Measurements from ENCODE around the gene SLC16A6. TPM values are rescaled to one million over a fixed set of nuclear protein-coding genes. Genes with fewer than 3 reads are reported as not detected.
"Not testable (repeated sequence)": the region's sequence is repeated elsewhere in the genome, so short reads cannot be mapped to it uniquely, and the experiment has no call there.

The SLC16A6 gene
- total RNA-seq, 1 donor from 2014 or later = 2.7 TPM

DNA sequence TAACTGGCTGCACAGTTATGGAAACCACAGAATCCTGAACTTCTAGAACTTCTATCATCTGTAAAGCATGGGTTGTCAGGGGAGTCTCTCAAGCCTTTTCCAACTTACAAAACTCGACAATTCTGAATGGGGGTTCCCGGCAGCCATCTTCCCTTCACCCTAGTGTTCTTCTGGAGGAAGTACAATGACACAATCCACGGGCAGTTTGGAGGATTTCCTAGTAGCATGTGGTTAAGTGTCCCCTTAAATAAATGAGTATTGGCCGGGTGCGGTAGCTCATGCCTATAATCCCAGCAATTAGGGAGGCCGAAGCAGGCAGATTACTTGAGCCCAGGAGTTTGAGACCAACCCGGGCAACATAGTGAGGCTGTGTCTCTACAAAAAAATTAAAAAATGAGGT, 2.1 kb downstream of the SLC16A6 start:
- DNase-seq = no peak

DNA sequence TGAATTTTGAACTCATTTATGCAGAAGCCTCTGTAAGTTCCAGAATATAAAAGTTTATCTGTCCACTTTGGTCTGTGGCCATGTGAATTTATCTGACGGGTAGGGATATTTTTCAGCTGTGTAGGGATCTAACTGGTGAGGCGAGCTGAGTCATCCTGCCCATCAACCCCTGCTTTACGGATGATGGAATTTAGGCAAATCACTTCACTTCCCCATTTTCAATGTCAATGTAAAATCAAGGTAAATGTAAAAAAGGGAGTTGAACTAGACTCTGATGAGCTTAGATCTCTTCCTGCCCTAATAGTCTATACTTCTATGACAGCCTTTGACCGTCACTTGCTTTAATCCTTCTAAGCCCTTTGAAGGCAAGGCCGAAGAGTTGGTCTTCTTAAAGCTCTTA, 2.6 kb downstream of the SLC16A6 start:
- DNase-seq = no peak

DNA sequence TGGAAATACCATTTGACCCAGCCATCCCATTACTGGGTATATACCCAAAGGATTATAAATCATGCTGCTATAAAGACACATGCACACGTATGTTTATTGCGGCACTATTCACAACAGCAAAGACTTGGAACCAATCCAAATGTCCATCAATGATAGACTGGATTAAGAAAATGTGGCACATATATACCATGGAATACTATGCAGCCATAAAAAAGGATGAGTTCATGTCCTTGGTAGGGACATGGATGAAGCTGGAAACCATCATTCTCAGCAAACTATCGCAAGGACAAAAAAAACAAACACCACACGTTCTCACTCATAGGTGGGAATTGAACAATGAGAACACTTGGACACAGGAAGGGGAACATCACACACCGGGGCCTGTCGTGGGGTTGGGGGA, 9.0 kb downstream of the SLC16A6 start:
- DNase-seq = not testable (repeated sequence)

DNA sequence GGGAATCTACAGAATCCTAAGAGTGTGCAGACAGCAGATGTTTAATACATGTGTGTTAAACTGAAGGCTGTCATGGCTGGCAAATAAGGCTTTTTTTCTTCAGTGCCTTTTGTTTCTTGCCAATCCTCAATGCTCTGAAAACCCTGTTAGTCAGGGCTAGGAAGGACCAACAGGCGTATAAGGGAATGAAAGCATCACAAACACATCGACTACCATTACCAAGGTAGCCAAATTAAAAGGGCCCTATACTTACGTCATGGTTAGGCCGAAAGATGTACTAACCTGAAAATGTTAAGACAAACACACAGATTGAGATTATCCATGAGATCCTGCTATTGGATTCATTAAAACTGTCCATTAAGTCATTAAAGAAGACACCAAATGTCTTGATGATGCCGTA, 13.1 kb downstream of the SLC16A6 start:
- DNase-seq = no peak

DNA sequence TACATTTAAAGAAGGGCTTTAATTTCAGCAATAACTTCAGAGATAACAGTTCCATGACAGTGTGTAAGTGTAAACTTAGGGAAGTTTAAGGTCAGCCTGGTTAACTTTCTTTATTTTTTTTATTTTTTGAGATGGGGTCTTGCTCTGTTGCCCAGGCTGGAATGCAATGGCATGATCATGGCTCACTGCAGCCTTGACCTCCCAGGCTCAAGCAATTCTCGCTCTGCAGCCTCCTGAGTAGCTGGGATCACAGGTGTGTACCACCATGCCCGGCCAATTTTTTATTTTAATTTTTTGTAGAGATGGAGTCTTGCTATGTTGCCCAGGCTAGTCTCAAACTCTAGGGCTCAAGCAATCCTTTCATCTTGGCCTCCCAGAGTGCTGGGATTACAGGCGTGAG, 14.6 kb downstream of the SLC16A6 start:
- not testable (repeated sequence) for DNase-seq

DNA sequence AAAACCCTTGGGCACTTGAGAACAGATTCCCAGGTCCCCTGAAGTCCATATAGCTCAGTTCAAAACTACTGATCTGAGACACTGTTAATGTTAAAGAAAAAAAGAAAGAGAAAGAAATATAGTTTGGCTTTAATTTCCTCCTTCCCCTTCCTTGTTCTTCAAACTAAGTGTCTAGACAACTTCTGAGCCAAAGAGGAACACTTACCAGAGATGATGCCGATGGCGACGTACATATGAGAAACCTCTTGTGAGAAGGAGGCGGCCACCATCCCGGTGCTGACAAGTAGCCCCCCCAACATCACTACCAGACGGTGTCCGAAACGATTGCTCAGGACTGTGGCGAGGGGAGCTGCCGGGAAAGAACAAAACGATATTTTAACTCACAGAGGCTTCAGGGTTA, 17.2 kb downstream of the SLC16A6 start:
- DNase-seq = no peak

DNA sequence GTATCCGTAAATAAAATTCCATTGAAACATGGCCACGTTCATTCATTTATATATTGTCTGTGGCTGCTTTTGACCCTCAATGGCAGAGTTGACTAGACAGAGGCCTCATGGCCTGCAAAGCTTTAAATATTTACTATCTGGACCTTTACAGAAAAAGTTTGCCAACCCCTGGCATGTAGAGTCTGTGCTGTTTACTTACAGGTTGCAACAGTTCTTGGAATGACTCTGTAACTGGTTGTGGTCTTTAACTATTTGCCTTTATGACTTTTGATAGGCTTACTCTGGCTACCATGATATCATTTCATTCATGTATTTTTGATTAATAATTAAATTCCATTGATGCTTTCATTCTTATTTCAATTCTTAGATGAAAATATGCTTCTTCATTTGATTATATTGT, 25.1 kb downstream of the SLC16A6 start:
- not testable (repeated sequence) for DNase-seq

DNA sequence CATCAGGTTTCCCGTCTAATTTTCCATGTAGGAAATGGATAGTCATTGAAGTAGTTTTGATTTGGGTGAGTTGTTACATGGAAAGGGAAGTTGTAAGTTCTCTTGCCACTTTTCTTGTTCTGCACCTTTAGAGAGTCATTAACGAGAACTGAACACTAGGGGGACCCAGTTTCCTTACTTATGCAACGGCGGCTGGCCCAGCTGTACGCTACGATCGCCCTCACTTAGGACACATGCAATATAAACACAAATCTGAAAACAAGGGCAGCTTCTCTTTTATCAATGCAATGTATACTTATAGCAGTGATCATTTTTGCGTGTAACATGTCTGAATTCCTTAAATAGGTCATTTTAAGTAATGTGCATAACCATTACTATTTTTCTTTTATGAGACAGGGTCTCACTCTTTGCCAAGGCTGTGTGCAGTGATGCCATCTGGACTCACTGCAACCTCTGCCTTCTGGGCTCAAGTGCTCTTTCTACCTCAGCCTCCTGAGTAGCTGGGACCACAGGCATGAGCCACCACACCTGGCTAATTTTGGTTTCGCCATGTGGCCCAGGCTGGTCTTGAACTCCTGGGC, 27.7 kb downstream of the SLC16A6 start:
- DNase-seq = peak; percentile 68

DNA sequence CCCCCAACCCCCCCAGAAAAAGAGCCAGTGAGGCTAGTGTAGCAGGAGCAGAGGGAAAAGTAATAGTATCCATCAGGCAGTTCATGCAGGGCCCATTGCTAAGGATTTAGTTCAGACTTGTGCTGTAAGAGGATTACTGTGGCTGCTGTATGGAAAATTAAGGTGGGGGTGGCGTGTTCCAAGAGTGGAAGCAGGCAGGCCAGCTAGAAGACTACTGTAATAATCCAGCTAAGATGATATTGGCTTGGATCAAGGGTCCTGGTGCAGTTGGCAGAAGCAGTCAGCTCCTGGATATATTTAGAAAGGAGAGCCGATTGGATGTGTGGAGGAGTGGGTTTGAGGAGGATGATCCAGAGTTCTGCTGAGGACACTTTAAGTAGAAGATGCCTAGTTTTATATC, 28.5 kb downstream of the SLC16A6 start:
- DNase-seq = peak; percentile 29

DNA sequence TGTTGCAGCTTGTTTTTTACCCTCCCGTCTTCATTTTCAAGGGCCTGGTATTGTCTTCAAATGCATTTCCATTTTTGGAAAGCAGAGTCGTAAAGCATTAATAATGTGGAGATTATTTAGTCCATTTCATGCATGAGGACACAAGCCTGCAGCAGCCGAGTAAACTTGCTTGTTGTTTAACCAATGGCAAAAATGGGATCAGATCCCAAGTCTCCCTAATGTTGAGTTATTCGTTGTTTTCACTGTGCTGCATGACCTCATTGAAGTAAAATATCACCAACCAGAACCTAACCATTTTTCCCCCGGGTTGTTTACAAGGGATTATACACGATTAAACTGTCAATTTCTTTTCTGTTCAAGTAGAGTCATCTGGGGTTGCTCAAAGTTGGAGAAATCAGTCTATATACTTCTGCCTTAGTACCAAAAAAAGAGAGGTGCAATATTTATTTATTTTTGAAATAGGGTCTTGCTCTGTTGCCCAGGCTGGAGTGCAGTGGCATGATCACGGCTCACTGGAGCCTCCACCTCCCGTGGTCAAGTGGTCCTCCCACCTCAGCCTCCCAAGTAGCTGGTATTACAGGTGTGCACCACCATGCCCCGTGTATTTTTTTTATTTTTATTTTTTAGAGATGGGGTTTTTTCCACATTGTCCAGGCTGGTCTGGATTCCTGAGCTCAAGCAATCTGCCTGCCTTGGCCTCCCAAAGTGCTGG, 30.7 kb downstream of the SLC16A6 start:
- peak; percentile 57 for DNase-seq

DNA sequence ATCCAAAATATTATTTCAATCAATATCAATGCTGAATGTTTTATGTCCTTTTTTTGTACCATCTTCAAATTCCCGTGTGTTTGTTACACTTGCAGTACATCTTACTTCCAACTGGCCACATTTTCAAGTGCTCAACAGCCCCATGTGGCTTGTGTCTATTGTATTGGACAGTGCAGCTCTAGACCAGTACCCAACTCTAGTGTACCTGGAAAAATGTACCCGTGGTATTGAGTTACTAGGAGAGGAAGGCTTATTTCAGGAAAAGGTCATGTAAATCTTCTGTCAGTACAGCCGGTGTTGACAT, 31.3 kb downstream of the SLC16A6 start:
- not testable (repeated sequence) for DNase-seq

DNA sequence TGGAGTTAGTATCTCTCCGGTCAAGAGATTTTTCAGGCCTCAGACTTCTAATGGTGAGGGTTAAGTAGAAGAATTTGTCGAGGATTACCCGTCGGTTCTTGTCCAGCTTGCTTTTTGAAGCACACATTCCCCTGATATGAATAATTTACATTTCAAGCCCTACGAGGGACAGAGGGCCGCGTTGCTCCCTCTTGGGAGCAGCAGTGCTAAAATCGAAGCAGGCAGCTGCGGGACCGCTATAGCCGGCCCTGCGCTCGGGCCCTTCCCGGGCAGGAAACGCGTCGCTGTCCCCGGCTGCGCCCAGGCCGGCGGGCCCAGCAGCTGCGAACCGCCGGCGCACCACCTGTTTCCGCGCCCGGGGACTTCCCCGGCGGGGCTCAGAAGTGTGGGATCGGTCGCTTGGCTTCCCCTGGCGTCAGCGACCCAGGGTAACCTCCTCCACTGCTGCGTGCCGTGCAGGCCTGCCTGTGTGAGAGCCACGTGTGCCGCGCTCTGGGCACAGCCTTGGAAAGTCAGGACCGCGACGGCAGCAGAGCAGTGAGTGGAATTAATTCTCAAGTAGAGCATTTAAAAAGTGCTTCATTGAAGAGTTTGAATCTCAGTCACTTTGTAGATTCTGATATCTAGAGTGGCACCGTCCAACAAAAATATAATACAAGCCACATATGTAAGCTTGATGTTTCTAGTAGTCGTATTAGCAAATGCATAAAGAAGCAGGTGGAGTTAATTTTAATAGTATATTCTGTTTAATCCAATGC, 31.9 kb downstream of the SLC16A6 start:
- peak; percentile 84 for DNase-seq

DNA sequence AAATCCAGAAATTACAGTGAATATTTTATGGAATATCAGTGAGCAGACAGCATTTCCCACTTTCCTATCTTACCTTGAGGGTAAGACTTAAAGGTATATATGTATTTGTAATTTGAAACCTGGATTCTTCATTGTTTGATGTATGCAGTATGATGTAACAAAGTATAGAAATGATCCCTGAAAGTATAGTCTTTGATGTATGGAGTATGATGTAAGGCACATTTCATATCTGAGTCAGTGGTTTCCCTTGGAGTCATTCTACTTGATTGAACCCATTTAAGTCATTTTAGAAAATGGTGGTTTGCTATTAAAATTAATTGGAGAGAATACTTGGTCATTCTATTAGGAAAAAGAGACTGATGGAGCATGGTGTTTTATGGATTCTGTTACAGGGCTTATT, 33.0 kb downstream of the SLC16A6 start:
- DNase-seq = no peak

DNA sequence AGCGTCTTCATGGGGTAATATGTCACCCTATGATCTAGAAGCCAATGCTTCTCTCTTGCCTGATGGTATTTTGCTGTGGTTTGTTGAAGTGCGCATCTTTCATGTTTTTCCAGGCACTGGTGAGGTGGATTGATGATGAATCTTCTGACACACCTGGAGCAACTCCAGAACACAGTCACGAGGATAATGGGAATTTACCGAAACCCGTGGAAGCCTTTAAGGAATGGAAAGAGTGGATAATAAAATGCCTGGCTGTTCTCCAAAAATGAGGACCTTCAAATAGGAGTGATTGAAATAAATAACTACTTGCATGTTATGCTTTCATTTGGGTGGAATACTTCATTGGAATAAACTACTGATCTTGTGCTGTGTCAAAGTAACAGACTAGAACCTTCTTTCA, 34.2 kb downstream of the SLC16A6 start:
- not testable (repeated sequence) for DNase-seq

DNA sequence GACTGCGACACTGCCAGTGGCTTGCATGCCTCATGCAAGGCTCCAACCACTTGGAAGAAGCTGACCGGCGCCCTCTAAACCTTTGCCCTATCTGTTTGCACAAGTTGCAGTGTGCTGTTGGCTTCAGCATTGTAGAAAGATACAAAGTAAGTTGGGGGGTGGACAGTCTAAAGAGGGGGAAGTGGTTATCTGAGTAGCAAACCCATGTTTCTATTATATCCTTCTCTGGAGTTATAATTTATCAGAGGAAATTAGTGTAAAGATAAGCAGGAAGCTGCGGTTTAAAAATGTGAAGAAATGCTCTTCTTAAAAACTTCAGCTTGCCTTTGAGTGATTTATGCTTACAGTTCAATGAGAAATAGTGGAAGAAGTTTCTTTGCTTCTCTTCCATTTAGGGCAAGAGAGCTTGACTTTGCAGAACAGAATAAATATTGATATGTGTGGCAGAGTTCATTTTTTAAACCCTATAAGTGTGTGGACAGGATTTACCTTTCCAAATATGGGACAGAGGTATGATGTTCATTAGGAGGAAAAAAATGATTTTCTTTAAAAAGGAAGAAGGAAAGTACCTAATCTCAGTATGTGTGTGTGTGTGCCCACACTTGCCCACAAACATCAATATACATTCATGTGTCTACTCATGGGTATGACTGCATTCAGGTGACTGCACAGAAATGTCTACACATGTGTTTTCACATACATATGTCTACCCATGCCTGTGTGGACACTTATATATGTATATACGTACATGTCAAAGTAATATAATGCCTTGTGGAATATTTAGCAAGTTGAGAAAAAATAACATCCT, 35.0 kb downstream of the SLC16A6 start:
- DNase-seq = no peak

DNA sequence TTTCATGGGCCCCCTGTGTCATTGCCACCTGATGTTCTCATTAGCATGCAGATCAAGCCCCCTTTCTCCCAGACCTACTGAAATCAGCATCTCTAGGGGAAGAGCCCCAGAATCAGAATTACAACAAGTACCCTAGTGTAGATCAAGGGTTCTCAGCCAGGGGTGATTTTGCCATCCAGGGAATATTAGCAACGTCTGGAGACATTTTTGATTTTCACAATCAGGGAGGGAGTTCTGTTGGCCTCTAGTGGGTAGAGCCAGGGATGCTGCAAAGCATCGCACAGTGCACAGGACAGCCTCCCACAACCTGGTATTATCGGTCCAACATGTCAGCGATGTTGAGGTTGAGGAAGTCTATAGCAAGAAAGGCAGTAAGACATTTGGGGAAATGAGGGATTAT, 35.8 kb downstream of the SLC16A6 start:
- DNase-seq = no peak

DNA sequence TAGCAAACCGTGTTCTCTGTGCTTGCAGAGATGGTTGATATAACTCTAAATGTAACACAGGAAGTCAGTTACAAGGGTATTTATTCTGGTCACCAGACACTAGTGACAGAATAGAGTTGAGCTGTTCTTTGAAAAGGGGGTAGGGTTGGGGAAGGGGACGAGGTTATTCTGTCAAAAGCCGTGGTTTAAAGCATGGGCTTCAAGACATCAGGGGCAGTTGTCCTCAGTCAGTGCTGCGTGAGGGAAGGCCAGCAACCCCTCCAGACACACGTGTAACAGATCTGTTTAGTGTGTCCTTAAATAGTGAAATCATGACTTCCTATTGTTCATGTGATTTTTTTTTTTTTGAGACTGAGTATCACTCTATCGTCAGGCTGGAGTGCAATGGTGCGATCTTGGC, 37.5 kb downstream of the SLC16A6 start:
- not testable (repeated sequence) for DNase-seq

DNA sequence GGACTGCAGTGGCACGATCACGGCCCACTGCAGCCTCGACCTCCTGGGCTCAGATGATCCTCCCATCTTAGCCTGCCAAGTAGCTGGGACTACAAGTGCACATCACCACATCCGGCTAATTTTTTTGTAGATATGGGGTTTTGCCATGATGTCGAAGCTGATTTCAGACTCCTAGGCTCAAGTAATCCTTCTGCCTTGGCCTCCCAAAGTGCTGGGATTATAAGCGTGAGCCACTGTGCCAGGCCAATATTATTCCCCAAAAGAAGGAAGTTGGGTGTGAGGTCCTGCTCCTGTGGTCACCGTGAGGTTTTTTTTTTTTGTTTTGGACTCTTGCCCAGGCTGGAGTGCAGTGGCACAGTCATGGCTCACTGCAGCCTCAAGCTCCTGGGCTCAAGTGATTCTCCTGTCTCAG, 41.6 kb downstream of the SLC16A6 start:
- no peak for DNase-seq

DNA sequence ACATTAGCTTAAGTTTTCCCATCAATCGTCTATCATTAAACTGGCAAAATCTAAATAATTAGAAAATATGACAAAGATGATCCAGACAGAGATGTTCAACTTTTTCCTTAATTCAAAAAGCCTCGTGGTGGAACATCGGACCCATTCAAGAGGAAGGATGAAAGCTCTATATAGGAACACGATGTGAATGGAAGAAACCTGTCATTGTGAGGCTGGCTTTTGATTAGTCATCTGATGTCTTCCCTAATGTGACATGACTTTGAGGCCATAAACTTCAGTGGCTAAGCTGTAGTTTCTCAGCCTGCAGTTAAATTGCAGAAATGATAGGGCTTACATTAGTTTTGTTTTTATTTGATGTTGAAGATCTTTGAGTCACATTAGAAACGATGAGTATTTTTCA, 42.0 kb downstream of the SLC16A6 start:
- DNase-seq = no peak

DNA sequence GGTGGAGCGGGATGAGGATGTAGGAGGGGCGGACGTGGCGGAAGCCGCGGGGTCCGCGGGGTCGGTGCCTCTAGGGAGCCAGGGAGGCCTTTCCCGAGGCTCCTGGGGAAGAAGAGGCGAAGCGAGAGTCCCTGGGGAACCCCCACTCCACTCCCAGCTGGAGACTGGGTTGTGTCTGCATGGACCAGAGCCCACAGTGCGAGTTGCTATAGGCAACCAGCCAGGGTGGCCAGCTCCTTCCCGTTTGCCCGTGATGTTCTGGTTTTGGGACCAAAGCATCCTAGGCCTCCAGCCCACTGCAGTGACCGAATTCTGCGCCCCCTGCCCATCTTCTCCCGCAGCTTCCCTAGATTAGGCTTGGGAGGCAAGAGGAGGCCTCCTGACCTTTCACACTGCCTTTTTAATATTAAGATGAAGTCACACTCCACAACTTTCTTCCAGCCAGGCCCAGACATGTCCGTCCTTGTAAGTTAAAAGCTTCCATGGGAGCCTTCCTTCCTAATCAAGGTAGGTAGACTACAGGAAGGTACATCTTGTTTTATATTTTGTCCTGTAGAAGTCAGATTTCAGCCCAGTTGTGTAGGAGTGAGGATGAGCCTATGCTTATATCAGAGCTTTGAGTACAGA, 42.6 kb downstream of the SLC16A6 start:
- peak; percentile 66 for DNase-seq

DNA sequence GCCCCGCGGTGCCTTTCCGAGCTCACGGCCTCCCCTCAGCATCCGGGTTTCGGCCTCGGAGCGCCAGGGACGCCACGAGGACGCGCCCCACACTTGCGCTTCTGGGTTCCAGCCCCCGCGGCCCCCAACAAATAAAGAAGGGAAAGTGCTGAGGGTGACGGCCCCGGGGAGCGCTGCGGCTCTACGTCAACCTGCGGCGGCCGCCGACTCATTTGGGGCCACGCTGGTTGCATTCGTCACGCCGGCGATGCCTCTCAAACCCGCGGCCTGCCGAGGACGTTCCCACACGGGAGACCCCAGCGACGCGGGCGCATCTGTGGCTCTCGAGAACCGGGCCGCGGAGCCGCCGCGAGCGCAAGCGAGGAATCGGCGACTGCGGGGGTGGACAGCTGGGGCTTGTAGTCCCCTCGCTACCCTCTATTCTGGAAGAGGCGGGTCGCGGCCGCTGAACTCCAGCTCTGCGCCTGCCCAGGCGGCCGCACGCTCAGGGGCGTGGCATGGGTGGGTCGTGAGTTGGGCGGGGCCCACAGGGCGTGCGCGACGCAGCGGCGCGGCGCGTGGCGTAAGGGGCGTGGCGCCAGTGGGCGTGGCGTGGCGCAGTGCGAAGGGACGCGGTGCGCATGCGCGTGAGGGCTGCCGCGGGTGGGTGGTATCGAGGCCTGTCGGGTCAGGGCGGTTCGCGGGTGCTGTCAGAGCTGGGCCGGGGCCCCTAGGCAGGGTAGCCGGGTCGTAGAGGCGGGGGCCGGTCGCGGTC, 43.3 kb downstream of the SLC16A6 start, which contains the start of gene AMZ2:
Gene AMZ2, plus strand, starts transcription at position 599 of the 754 bp plus-strand sequence. CDS start 2,145 bp downstream, outside the sequence.
- DNase-seq = peak; percentile 98

All from tongue (tissue), 2 donors.